HEK293 (cell line): Measurements from ENCODE around the gene UBE2F.

ENCODE experiments used
- CTCF ChIA-PET: fragments of 350-600 bp; formaldehyde crosslinking; extraction: SDS; loops from one replicate; lab custom pipeline; 2021; ENCODE audit warnings: antibody characterized with exemption; lab: Yijun Ruan, JAX
- POLR2A ChIA-PET: fragments of 300-600 bp; formaldehyde crosslinking; extraction: SDS; loops from one replicate; lab custom pipeline; 2020; ENCODE audit warnings: antibody characterized with exemption, inconsistent platforms; lab: Yijun Ruan, JAX
- H3K27ac ChIP-seq: fragments of 200-500 bp; sonication (Bioruptor generic); 2 replicates; pipeline ENCODE4 v1.5.1; 2014; ENCODE audit warnings: low read depth, low read length, control low read depth, inconsistent platforms; ENCODE audit errors: extremely low read depth
- H3K36me3 ChIP-seq, 2 experiments: fragments of 200-500 bp in 1 of 2; sonication (Bioruptor generic) in 1 of 2; 1 replicate in 1 of 2; 2 replicates in 1 of 2; pipeline ENCODE4 v1.5.1; 2014 to 2017; ENCODE audit warnings: inconsistent platforms in 2 of 2, low read length in 2 of 2; ENCODE audit not compliant: control insufficient read depth in 2 of 2, insufficient read depth in 1 of 2
- H3K4me1 ChIP-seq: fragments of 200-500 bp; sonication (Bioruptor generic); 2 replicates; pipeline ENCODE4 v1.5.1; 2014; ENCODE audit warnings: mild to moderate bottlenecking, low read length, inconsistent platforms; ENCODE audit not compliant: control insufficient read depth, insufficient read depth
- H3K4me3 ChIP-seq: 2 replicates; pipeline ENCODE4 v1.5.1; 2011; ENCODE audit warnings: low read depth, mild to moderate bottlenecking, control low read depth, low read length, moderate library complexity
- H3K9me3 ChIP-seq: fragments of 200-500 bp; sonication (Bioruptor generic); 2 replicates; pipeline ENCODE4 v1.5.1; 2014; ENCODE audit warnings: low read depth, low read length, inconsistent platforms; ENCODE audit not compliant: control insufficient read depth, insufficient read depth
- BCL6B ChIP-seq: fragments of 450-650 bp; formaldehyde crosslinking; IDR thresholded peaks from 2 replicates; pipeline ENCODE4 v1.5.1; 2017; ENCODE audit warnings: missing biosample characterization, missing genetic modification characterization
- KLF17 ChIP-seq: fragments of 450-650 bp; formaldehyde crosslinking; IDR thresholded peaks from 2 replicates; pipeline ENCODE4 v1.5.1; 2016; ENCODE audit warnings: missing biosample characterization, missing genetic modification characterization
- MZF1 ChIP-seq: fragments of 450-650 bp; formaldehyde crosslinking; IDR thresholded peaks from 2 replicates; pipeline ENCODE4 v1.5.1; 2017; ENCODE audit warnings: missing biosample characterization, missing genetic modification characterization, borderline replicate concordance
- SALL2 ChIP-seq: fragments of 450-650 bp; formaldehyde crosslinking; IDR thresholded peaks from 2 replicates; pipeline ENCODE4 v1.5.0; 2017; ENCODE audit warnings: missing biosample characterization, mild to moderate bottlenecking, missing genetic modification characterization, borderline replicate concordance
- ZBTB21 ChIP-seq: fragments of 450-650 bp; formaldehyde crosslinking; IDR thresholded peaks from 2 replicates; pipeline ENCODE4 v1.5.1; 2017; ENCODE audit warnings: missing biosample characterization, missing genetic modification characterization
- ZBTB7A ChIP-seq: fragments of 450-650 bp; formaldehyde crosslinking; IDR thresholded peaks from 2 replicates; pipeline ENCODE4 v1.5.1; 2016; ENCODE audit warnings: low read depth, missing biosample characterization, missing genetic modification characterization
- ZNF132 ChIP-seq: fragments of 450-650 bp; formaldehyde crosslinking; IDR thresholded peaks from 2 replicates; pipeline ENCODE4 v1.5.1; 2017; ENCODE audit warnings: missing biosample characterization, missing genetic modification characterization, borderline replicate concordance
- ZNF175 ChIP-seq: fragments of 450-650 bp; formaldehyde crosslinking; IDR thresholded peaks from 2 replicates; pipeline ENCODE4 v1.5.1; 2016; ENCODE audit warnings: missing biosample characterization, missing genetic modification characterization
- ZNF362 ChIP-seq: fragments of 450-650 bp; formaldehyde crosslinking; IDR thresholded peaks from 2 replicates; pipeline ENCODE4 v1.5.1; 2016; ENCODE audit warnings: missing biosample characterization, missing genetic modification characterization
- ZNF433 ChIP-seq: fragments of 450-650 bp; formaldehyde crosslinking; IDR thresholded peaks from 2 replicates; pipeline ENCODE4 v1.5.1; 2016; ENCODE audit warnings: missing biosample characterization, missing genetic modification characterization, low read depth
- ZNF449 ChIP-seq: fragments of 450-650 bp; formaldehyde crosslinking; IDR thresholded peaks from 2 replicates; pipeline ENCODE4 v1.5.1; 2017; ENCODE audit warnings: missing biosample characterization, mild to moderate bottlenecking, missing genetic modification characterization, moderate library complexity
- ZNF488 ChIP-seq: fragments of 450-650 bp; formaldehyde crosslinking; IDR thresholded peaks from 2 replicates; pipeline ENCODE4 v1.5.1; 2016; ENCODE audit warnings: missing biosample characterization, missing genetic modification characterization
- ZNF521 ChIP-seq: fragments of 450-650 bp; formaldehyde crosslinking; IDR thresholded peaks from 2 replicates; pipeline ENCODE4 v1.5.1; 2017; ENCODE audit warnings: missing biosample characterization, mild to moderate bottlenecking, missing genetic modification characterization
- ZNF549 ChIP-seq: fragments of 450-650 bp; IDR thresholded peaks from 2 replicates; pipeline ENCODE4 v1.5.1; 2018; ENCODE audit warnings: missing biosample characterization, missing genetic modification characterization, mild to moderate bottlenecking, inconsistent platforms, moderate library complexity
- ZNF843 ChIP-seq: fragments of 450-650 bp; formaldehyde crosslinking; IDR thresholded peaks from 2 replicates; pipeline ENCODE4 v1.5.1; 2016; ENCODE audit warnings: missing biosample characterization, missing genetic modification characterization
- ZSCAN18 ChIP-seq: fragments of 450-650 bp; formaldehyde crosslinking; IDR thresholded peaks from 2 replicates; pipeline ENCODE4 v1.5.1; 2016; ENCODE audit warnings: missing biosample characterization, missing genetic modification characterization

Gene UBE2F

GRCh38 chr2:238069021-238069709 is 102.4 kb downstream of the UBE2F start (continued):
- TF ChIP-seq KLF17 (tag by site-specific recombination) = no peak
- TF ChIP-seq, all 188 proteins: peak for 0

GRCh38 chr2:238069877-238070276 is 103.1 kb downstream of the UBE2F start:
- Histone ChIP-seq H3K9me3 (no peaks in the 10 kb centered on the region), H3K4me3 (no peak overlapping the region), H3K27ac (no peak overlapping the region), H3K36me3 (peaks cover 53 to 96% of the 10 kb centered on the region in 2 experiments), H3K4me1 (no peaks in the 10 kb centered on the region)
- POLR2A ChIA-PET = no interaction called here
- TF ChIP-seq ZBTB7A (tag by site-specific recombination) = no peak
- no peak for TF ChIP-seq MZF1 (tag by site-specific recombination)
- no peak for TF ChIP-seq ZNF175 (tag by site-specific recombination)
- no peak for TF ChIP-seq ZNF521
- no peak for TF ChIP-seq ZSCAN18 (tag by site-specific recombination)
- TF ChIP-seq SALL2 (tag by site-specific recombination) = no peak
- no peak for TF ChIP-seq ZNF362
- no peak for TF ChIP-seq ZNF449 (tag by site-specific recombination)
- TF ChIP-seq ZNF549 = no peak
- TF ChIP-seq ZNF433 (tag by site-specific recombination) = no peak
- TF ChIP-seq ZNF132 (tag by site-specific recombination) = no peak
- no peak for TF ChIP-seq ZBTB21 (tag by site-specific recombination)
- CTCF ChIA-PET = no interaction called here

- Histone ChIP-seq H3K27ac (no peak overlapping the region), H3K9me3 (no peaks in the 10 kb centered on the region), H3K4me1 (no peaks in the 10 kb centered on the region), H3K36me3 (peaks cover 43 to 63% of the 10 kb centered on the region in 2 experiments), H3K4me3 (no peak overlapping the region)
- TF ChIP-seq ZNF843 (tag by site-specific recombination) (0 out of 2 replicates have a peak, but pooled peaks have one; percentile 12), BCL6B (tag by site-specific recombination) (peak; percentile 90), ZNF488 (no peak)
- ChIA-PET CTCF (interaction anchor here (0.6 kb wide), 1 partner anchor 143 kb away, joined by 6 read pairs; no protein-coding TSS in a partner anchor), POLR2A (interaction anchor here (0.8 kb wide), 1 partner anchor 23 kb away, joined by 4 read pairs; no protein-coding TSS in a partner anchor)
These were observed 108.6 kb downstream of the UBE2F start for GRCh38 chr2:238075397-238075796.
